PC-3 (cell line): ENCODE data around the gene TMX3.

ENCODE experiments used
- EZH2 ChIP-seq: fragments of 300-600 bp; sonication (generic); IDR thresholded peaks from one replicate; pipeline ENCODE4 v1.6.1; 2017; ENCODE audit warnings: antibody characterized with exemption, mild to moderate bottlenecking, low read length; ENCODE audit not compliant: unreplicated experiment
- EZH2phosphoT487 ChIP-seq: fragments of 300-600 bp; sonication (generic); IDR thresholded peaks from 2 replicates; pipeline ENCODE4 v1.6.1; 2018; ENCODE audit warnings: mild to moderate bottlenecking, antibody characterized with exemption, low read length, borderline replicate concordance
- TF ChIP-seq, protein P1 (sequence below): fragments of 300-600 bp; sonication (generic); conservative IDR thresholded peaks from 2 replicates; pipeline ENCODE4 v1.5.1; 2017; ENCODE audit warnings: antibody characterized with exemption, low read depth, mild to moderate bottlenecking, low read length

DNA sequence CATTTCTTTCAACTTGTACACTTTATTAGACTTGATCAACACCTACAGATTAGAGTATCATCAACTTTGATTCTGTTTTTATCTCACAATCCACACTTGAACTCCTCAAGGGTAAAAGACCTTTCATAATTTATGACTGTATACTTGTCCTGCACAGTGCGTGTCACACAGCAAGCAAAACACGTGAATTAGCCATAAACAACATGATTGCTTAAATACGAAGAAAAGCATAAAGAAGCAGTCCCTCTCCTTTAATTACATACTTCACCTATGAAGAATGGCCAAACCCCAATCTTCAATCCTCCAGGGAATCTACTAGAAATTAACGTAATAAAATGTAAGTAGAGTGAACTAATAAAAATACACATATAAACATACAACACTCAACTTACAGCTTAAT lies 13.6 kb downstream of the TMX3 start:
- TF ChIP-seq, protein P1, sequence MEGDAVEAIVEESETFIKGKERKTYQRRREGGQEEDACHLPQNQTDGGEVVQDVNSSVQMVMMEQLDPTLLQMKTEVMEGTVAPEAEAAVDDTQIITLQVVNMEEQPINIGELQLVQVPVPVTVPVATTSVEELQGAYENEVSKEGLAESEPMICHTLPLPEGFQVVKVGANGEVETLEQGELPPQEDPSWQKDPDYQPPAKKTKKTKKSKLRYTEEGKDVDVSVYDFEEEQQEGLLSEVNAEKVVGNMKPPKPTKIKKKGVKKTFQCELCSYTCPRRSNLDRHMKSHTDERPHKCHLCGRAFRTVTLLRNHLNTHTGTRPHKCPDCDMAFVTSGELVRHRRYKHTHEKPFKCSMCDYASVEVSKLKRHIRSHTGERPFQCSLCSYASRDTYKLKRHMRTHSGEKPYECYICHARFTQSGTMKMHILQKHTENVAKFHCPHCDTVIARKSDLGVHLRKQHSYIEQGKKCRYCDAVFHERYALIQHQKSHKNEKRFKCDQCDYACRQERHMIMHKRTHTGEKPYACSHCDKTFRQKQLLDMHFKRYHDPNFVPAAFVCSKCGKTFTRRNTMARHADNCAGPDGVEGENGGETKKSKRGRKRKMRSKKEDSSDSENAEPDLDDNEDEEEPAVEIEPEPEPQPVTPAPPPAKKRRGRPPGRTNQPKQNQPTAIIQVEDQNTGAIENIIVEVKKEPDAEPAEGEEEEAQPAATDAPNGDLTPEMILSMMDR, result no peak
- no peak for TF ChIP-seq EZH2
- no peak for TF ChIP-seq EZH2phosphoT487
